T-helper 1 cell treated with Interleukin-12 subunit alpha and Interleukin-12 subunit beta and Interleukin-4 antibody, amounts not matched to agents 30 μg/mL and 1 μg/mL, for 36 hours (primary cell): ENCODE results near the gene DISP3.
A peak's percentile ranks its signal among the peaks of the same experiment; 100 is the strongest.

ENCODE experiments used
- H3K27ac Mint-ChIP-seq: one replicate; pipeline ENCODE4 v1.8.0; 2021; ENCODE audit warnings: mild to moderate bottlenecking, mixed read lengths
- H3K27me3 Mint-ChIP-seq: one replicate; pipeline ENCODE4 v1.8.0; 2021; ENCODE audit warnings: low read depth, mixed read lengths
- H3K36me3 Mint-ChIP-seq: one replicate; pipeline ENCODE4 v1.8.0; 2021; ENCODE audit warnings: low read depth, mixed read lengths
- H3K4me1 Mint-ChIP-seq: one replicate; pipeline ENCODE4 v1.8.0; 2021; ENCODE audit warnings: low read depth, mixed read lengths
- H3K4me3 Mint-ChIP-seq: one replicate; pipeline ENCODE4 v1.8.0; 2021; ENCODE audit warnings: mild to moderate bottlenecking, moderate library complexity, mixed read lengths
- H3K9me3 Mint-ChIP-seq: one replicate; pipeline ENCODE4 v1.8.0; 2021; ENCODE audit warnings: mixed read lengths

DISP3 gene

DNA sequence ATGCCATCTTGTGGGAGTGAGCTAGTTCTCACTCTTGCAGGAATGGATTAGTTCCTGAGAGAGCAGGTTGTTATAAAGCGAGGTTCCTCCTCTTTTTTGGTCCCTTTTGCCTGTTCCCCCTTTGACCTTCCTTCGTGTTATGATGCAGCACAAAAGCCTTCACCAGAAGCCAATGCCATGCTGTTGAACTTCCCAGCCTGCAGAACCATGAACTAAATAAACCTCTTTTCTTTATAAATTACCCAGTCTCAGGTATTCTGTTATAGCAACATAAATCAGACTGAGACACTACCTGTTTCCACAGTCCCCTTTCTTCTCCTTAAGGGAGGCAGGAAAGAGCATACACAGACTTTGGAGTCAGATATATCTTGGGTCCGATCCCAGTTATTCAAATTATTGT lies 25.6 kb downstream of the DISP3 start:
- Mint-ChIP-seq H3K4me1 (no peaks in the 10 kb centered on the region), H3K4me3 (no peak overlapping the region), H3K27me3 (no peaks in the 10 kb centered on the region)

GRCh38 chr1:11505591-11506538 lies 26.9 kb downstream of the DISP3 start:
- H3K36me3 Mint-ChIP-seq, result no peaks in the 10 kb centered on the region
- H3K9me3 Mint-ChIP-seq, result peaks cover 40% of the 10 kb centered on the region
- no peak overlapping the region for H3K4me3 Mint-ChIP-seq
- no peaks in the 10 kb centered on the region for H3K4me1 Mint-ChIP-seq
- H3K27ac Mint-ChIP-seq, result no peak overlapping the region
- peaks cover 4% of the 10 kb centered on the region for H3K27me3 Mint-ChIP-seq

More for the DNA sequence above, 25.6 kb downstream of the DISP3 start:
- Mint-ChIP-seq H3K27ac (no peak overlapping the region), H3K9me3 (peaks cover 40% of the 10 kb centered on the region), H3K36me3 (no peaks in the 10 kb centered on the region)

DNA sequence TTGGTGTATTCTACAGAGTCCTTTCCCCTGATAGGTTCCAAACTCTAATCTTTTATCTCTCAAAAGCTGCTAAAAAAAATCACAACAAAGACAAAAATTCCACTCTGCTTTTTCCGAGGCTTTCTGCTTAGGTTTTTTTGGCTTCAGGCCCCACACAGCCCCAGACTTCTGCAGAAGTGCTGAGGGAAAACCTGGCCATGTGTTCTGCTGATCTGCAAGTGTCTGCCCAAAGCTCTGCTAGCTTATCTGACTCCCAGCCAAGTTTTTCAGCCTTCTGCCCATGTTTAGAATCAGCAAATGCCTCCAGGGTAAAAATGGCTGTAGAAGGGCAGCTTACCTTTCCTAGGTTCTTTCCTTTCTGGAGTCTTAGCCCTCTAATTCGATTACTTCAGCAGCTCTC lies 28.4 kb downstream of the DISP3 start:
- Mint-ChIP-seq H3K4me1 (no peaks in the 10 kb centered on the region), H3K36me3 (no peaks in the 10 kb centered on the region), H3K27me3 (peaks cover 4% of the 10 kb centered on the region), H3K4me3 (no peak overlapping the region), H3K27ac (no peak overlapping the region), H3K9me3 (peaks cover 33% of the 10 kb centered on the region)

DNA sequence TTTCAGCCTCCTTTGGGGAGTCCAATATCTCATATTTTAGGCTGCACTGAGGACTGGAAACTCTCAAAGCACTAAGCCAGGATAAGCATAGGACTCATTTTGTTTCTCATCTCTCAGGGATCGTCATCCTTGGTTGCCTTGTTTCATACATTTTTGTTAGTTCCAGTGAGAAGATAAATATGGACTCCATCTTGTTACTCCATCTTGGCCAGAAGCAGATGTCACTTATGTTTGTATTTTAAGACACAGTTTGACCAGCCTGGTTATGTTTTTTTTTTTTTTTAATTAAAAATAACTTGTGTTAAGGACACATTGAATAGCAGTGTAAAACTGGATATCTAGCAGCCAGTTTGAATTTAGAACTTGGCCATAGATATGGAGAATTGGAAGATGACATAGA lies 34.7 kb downstream of the DISP3 start:
- Mint-ChIP-seq H3K4me1 (no peaks in the 10 kb centered on the region), H3K27me3 (peaks cover 4% of the 10 kb centered on the region), H3K9me3 (peaks cover 3% of the 10 kb centered on the region), H3K27ac (no peak overlapping the region), H3K4me3 (no peak overlapping the region), H3K36me3 (no peaks in the 10 kb centered on the region)

- H3K27ac Mint-ChIP-seq, result no peak overlapping the region
- H3K9me3 Mint-ChIP-seq, result no peaks in the 10 kb centered on the region
- peaks cover 4% of the 10 kb centered on the region for H3K27me3 Mint-ChIP-seq
- H3K4me3 Mint-ChIP-seq, result no peak overlapping the region
- no peaks in the 10 kb centered on the region for H3K36me3 Mint-ChIP-seq
- no peaks in the 10 kb centered on the region for H3K4me1 Mint-ChIP-seq
These were observed 35.4 kb downstream of the DISP3 start for GRCh38 chr1:11514366-11514765.

GRCh38 chr1:11515368-11516300 lies 36.7 kb downstream of the DISP3 start:
- Mint-ChIP-seq H3K4me3 (no peak overlapping the region), H3K9me3 (no peaks in the 10 kb centered on the region), H3K4me1 (no peaks in the 10 kb centered on the region), H3K27ac (no peak overlapping the region), H3K36me3 (no peaks in the 10 kb centered on the region), H3K27me3 (peaks cover 2% of the 10 kb centered on the region)

DNA sequence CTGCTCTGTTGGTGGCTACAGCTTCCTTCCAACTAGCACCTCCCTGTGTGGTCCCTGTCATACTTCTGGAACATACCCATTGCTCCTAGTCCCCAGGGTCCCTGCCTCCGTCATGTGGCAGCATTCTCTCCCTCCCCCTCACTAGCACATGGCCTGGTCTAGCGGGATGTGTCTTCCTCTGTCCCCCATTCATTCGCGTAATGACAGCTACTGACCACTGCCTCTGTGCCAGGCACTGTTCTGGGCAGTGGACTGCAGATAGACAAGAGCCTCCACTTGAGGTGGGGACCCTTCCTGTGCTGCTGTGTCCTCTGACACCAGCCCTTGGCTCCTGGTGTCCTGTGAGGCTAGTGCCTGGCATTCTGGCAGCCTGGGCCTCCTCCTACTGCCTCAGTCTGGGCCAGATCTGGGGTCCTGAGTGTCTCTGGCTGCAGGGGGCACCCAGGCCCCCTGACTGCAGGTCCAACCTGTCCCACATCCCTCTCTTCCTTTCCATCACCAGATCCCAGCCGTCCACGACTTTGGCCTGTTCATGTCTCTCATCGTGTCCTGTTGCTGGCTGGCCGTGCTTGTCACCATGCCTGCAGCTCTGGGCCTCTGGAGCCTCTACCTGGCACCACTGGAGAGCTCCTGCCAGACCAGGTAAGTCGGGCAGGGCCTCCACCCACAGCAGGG lies 38.1 kb downstream of the DISP3 start:
- H3K27ac Mint-ChIP-seq, result no peak overlapping the region
- no peaks in the 10 kb centered on the region for H3K27me3 Mint-ChIP-seq
- H3K36me3 Mint-ChIP-seq, result no peaks in the 10 kb centered on the region
- H3K9me3 Mint-ChIP-seq, result no peaks in the 10 kb centered on the region
- no peak overlapping the region for H3K4me3 Mint-ChIP-seq
- H3K4me1 Mint-ChIP-seq, result no peaks in the 10 kb centered on the region

DNA sequence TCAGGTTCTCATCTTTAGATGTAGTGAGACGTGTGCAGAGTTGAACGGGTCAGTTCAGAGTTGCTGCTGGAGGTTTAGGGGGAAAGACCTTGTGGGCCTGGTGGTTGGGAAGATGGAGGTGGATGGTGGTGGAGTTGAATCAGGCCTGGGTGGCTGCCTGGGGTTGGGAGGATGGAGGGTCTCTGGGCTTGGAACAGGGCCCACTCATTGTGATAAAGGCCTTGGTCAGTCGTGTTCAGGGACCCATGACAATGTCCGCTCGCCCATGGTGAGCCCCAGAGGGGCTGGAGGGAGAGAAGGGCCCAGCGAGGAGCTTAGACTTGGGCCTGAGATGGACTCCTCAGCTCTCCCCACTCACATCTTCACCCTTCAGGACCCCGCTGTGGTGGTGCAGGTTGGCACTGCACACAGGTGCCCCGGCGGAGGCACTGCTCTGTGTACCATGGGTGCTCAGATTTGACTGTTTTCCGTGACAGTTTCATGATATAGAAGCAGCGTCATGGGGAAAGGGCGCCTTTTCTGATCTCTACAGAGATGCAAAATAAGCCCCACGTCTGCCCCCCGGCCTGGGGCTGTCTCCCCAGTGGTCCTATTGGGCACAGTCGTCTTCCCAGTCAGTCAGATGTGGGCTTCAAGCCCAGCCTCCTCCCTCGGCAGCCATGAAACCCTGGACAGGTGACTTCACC lies 39.2 kb downstream of the DISP3 start:
- no peak overlapping the region for H3K27ac Mint-ChIP-seq
- no peaks in the 10 kb centered on the region for H3K27me3 Mint-ChIP-seq
- no peaks in the 10 kb centered on the region for H3K36me3 Mint-ChIP-seq
- no peak overlapping the region for H3K4me3 Mint-ChIP-seq
- no peaks in the 10 kb centered on the region for H3K4me1 Mint-ChIP-seq
- no peaks in the 10 kb centered on the region for H3K9me3 Mint-ChIP-seq

DNA sequence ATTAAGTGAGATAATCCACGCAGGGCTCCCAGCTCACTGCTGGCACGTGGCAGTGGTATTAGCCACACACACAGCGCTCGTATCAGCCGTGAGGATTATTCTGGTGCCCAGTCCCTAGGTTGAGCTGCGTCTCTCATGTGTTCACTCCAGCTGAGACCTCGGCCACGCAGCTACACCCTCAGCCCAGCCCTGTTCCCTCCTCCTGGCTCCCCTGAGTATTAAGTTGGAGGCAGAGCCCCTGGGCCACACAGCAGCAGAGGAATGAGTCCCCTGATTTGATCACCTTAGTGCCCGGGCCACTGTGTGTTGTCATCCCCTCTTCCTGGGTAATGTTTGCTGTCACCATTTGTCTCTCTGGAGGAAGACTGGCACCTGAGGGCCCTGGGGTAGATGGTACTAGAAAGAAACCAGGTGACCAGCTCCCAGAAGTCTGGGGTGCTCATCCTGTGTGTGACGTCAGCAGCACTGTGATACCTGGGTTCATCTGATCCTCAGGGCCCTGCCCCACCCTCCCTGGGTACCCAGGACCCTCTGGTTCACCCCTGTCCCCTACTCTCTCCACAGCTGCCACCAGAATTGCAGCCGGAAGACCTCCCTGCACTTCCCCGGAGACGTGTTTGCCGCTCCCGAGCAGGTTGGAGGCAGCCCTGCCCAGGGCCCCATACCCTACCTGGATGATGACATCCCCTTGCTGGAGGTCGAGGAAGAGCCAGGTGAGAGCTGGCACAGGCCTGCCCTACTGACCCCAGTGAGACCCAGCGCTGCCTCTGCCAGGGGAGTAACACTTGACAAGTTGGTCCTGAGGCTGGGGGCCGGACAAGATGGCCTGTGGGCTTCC lies 40.1 kb downstream of the DISP3 start:
- Mint-ChIP-seq H3K4me1 (no peaks in the 10 kb centered on the region), H3K4me3 (no peak overlapping the region), H3K27me3 (no peaks in the 10 kb centered on the region), H3K36me3 (no peaks in the 10 kb centered on the region), H3K27ac (no peak overlapping the region), H3K9me3 (no peaks in the 10 kb centered on the region)

DNA sequence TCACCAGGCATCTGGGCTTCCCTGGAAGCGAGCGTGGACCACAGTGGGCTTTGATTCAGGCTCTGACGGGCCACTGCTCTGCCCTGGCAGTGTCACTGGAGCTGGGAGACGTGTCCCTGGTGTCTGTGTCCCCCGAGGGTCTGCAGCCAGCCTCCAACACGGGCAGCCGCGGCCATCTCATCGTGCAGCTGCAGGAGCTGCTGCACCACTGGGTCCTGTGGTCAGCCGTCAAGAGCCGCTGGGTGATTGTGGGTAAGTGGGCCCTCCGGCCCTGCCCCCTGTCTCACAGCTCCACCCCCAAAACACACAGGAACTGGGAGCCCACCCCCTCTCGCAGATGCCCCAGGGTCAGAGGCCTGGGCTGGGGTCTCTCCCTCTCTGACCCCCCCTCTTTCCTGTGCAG lies 40.7 kb downstream of the DISP3 start:
- H3K4me1 Mint-ChIP-seq, result no peaks in the 10 kb centered on the region

DNA sequence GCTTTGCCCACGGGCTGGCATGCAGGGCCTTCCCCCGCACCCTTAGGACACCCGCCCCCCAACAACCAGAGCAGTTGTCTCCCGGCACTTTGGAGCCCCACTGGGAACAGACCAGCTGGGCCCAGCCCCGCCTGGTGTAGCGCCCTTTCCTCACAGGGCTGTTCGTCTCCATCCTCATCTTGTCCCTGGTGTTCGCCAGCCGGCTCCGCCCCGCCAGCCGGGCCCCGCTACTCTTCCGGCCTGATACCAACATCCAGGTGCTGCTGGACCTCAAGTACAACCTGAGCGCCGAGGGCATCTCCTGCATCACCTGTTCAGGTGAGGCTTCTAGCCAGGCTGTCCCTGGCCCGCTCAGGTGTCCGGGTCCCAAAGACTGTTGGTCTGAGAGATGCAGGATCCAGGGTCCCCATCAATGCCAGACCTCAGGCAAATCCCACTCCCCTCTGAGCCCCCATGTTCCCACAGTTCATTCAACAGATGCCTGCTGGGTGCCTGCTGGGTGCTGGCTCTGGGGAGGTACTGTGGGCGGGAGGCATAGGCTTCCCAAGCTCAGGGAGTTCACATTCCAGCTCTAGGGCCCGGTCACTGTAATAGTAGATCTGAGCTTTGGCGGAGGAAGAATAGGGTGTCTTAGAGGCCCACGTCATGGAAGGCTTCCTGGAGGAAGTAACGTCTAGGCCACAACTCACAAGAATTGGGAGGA lies 41.7 kb downstream of the DISP3 start:
- Mint-ChIP-seq H3K27ac (no peak overlapping the region), H3K4me3 (no peak overlapping the region), H3K9me3 (no peaks in the 10 kb centered on the region), H3K27me3 (no peaks in the 10 kb centered on the region), H3K36me3 (no peaks in the 10 kb centered on the region), H3K4me1 (no peaks in the 10 kb centered on the region)

More for the DNA sequence above, 40.7 kb downstream of the DISP3 start:
- H3K27ac Mint-ChIP-seq, result no peak overlapping the region
- H3K4me3 Mint-ChIP-seq, result no peak overlapping the region
- H3K9me3 Mint-ChIP-seq, result no peaks in the 10 kb centered on the region
- no peaks in the 10 kb centered on the region for H3K27me3 Mint-ChIP-seq
- H3K36me3 Mint-ChIP-seq, result no peaks in the 10 kb centered on the region

- Mint-ChIP-seq H3K9me3 (no peaks in the 10 kb centered on the region), H3K36me3 (no peaks in the 10 kb centered on the region), H3K27me3 (no peaks in the 10 kb centered on the region), H3K4me3 (no peak overlapping the region), H3K4me1 (no peaks in the 10 kb centered on the region), H3K27ac (peak overlapping the region; percentile 42)
These were observed 42.8 kb downstream of the DISP3 start for GRCh38 chr1:11521582-11522399.
